Activated naive CD8-positive, alpha-beta T cell treated with anti-CD3 and anti-CD28 coated beads, Interleukin-2, amount 10 ng/mL, durations not matched to agents 7 days and 5 days (primary cell): ENCODE results near the gene ANG. TPM values are rescaled to one million over a fixed set of nuclear protein-coding genes. Genes with fewer than 3 reads are reported as not detected.
A peak's percentile ranks its signal among the peaks of the same experiment; 100 is the strongest.
"Not testable (repeated sequence)": the region's sequence is repeated elsewhere in the genome, so short reads cannot be mapped to it uniquely, and the experiment has no call there.

Experiments used
- ATAC-seq: fragments of 150-1000 bp; cut with Tn5 transposase; one replicate; pipeline ENCODE4 v1.10.0; 2021; ENCODE audit warnings: low read depth, moderate library complexity
- POLR2A ChIA-PET: fragments of 350-600 bp; sonication (Branson Sonifier 250); formaldehyde crosslinking; loops from one replicate; lab custom pipeline; 2021; ENCODE audit warnings: antibody characterized with exemption; lab: Charles Lee
- DNase-seq: peaks from one replicate; pipeline ENCODE4 v3.0.0; 2021
- H3K27ac Mint-ChIP-seq: one replicate; pipeline ENCODE4 v1.8.0; 2022; ENCODE audit warnings: mild to moderate bottlenecking, mixed read lengths
- H3K27me3 Mint-ChIP-seq: one replicate; pipeline ENCODE4 v1.8.0; 2022; ENCODE audit warnings: mild to moderate bottlenecking, moderate library complexity, mixed read lengths
- H3K36me3 Mint-ChIP-seq: one replicate; pipeline ENCODE4 v1.8.0; 2021; ENCODE audit warnings: mild to moderate bottlenecking, mixed read lengths
- H3K4me1 Mint-ChIP-seq: one replicate; pipeline ENCODE4 v1.8.0; 2021; ENCODE audit warnings: mixed read lengths
- H3K4me3 Mint-ChIP-seq: one replicate; pipeline ENCODE4 v1.8.0; 2022; ENCODE audit warnings: mild to moderate bottlenecking, moderate library complexity, mixed read lengths
- H3K9me3 Mint-ChIP-seq: one replicate; pipeline ENCODE4 v1.8.0; 2021; ENCODE audit warnings: mixed read lengths
- total RNA-seq, 2 experiments: library from RNA; stranded (reverse); gene quantifications; one replicate each; pipeline ENCODE4 v1.2.3, GENCODE V29; 2021

Gene ANG
- total RNA-seq, 2 experiments from 2014 or later: 1.0 to 1.5 TPM

DNA sequence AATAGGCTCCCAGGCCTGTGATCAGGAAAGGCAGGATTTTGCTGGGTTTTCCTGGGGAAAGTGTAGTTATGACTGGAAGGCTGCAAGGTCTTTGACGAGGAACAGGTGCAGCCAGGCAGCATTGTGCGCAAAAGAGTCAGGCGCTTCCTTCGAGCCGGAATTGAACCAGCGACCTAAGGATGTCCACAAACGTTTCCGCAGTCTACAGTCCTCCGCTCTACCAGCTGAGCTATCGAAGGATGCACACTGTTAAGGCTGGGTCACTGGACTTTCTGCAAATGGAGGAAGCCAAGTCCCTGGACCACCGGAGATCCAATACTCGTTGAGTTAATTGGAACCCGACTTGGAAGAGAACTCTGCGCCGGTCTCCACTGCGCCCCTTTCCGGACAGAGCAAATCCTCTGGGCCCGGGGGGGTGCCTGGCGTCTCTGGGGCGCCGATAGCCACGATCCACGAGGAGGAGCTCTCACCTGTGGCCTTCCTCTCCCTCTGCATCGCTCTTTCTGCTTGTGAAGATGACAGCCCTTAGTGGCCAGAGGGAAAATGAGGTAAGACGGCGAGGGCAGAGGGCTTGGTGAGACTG is 28.7 kb upstream of the ANG start:
- POLR2A ChIA-PET: no interaction called here
- peaks cover 36% of the 10 kb centered on the region for H3K4me1 Mint-ChIP-seq
- H3K4me3 Mint-ChIP-seq: no peak overlapping the region
- DNase-seq: no peak
- no peaks in the 10 kb centered on the region for H3K9me3 Mint-ChIP-seq
- H3K27me3 Mint-ChIP-seq: peaks cover 45% of the 10 kb centered on the region
- no peaks in the 10 kb centered on the region for H3K36me3 Mint-ChIP-seq
- ATAC-seq: no peak
- no peak overlapping the region for H3K27ac Mint-ChIP-seq

DNA sequence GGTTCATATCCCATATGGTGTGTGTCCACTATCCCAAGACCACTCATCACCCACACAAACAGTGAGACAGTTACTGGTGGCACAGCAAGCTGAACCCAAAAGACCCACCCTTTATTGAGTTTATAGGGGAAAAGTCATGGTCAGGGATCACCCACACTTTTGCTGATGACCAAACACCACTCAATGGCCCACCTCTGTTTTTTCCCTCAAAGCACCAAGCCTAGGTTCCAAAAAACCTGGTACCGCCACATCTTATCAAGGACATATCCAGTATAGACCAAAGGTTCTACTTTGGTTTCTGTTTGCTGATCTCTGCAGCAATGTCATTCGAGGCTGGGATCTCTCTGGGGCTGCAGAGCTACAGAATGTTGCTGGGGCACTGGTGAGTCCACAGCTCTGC is 27.4 kb upstream of the ANG start:
- peaks cover 40% of the 10 kb centered on the region for H3K4me1 Mint-ChIP-seq
- H3K9me3 Mint-ChIP-seq: no peaks in the 10 kb centered on the region
- ATAC-seq (no peak), DNase-seq (no peak)
- no peak overlapping the region for H3K27ac Mint-ChIP-seq
- H3K27me3 Mint-ChIP-seq: peaks cover 34% of the 10 kb centered on the region
- H3K4me3 Mint-ChIP-seq: no peak overlapping the region
- H3K36me3 Mint-ChIP-seq: no peaks in the 10 kb centered on the region
- POLR2A ChIA-PET: interaction anchor here (0.7 kb wide), 1 partner anchor 47 kb away, joined by 5 read pairs; no protein-coding TSS in a partner anchor

DNA sequence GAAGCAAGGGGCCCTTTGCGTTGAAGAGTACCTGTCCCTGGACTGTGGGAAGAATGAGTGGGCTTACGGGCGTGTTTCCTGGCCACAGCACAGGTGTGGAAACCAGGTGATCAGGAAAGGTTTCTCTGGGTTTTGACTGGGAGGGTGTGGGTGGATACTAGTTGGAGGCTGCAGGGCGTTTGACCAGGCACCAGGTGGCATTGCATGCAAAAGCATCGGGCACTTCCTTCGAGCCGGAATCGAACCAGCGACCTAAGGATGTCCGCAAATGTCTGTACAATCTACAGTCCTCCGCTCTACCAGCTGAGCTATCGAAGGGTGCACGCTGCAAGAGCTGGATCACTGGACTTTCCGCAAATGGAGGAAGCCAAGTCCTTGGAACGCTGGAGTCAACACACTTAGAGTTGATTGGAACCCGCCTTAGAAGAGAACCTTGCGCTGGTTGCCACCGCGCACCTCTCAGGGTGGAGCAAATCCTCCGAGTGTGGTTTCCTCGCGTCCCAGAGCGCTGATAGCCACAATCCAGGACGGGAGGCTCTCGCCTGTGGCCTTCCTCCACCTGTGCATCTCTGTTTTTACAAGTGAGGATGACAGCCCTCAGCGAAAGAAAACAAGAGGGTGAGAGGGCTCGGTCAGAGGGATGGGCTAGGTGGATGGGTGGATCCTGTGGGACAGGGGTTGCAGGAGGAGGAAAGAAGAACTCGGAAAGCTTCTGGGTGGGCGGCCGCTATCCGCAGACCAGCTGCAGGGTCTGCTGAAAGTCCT is 25.4 kb upstream of the ANG start:
- peaks cover 2% of the 10 kb centered on the region for H3K36me3 Mint-ChIP-seq
- POLR2A ChIA-PET: interaction anchor here (0.6 to 1.0 kb wide), 4 partner anchors 18 to 209 kb away, joined by 3 to 9 read pairs (median 3); no protein-coding TSS in a partner anchor
- peaks cover 1% of the 10 kb centered on the region for H3K9me3 Mint-ChIP-seq
- peak; percentile 75 for DNase-seq
- peak; percentile 81 for ATAC-seq
- H3K27me3 Mint-ChIP-seq: peaks cover 19% of the 10 kb centered on the region
- peak overlapping the region; percentile 83 for H3K4me3 Mint-ChIP-seq
- peaks cover 43% of the 10 kb centered on the region for H3K4me1 Mint-ChIP-seq
- peak overlapping the region; percentile 1 for H3K27ac Mint-ChIP-seq

DNA sequence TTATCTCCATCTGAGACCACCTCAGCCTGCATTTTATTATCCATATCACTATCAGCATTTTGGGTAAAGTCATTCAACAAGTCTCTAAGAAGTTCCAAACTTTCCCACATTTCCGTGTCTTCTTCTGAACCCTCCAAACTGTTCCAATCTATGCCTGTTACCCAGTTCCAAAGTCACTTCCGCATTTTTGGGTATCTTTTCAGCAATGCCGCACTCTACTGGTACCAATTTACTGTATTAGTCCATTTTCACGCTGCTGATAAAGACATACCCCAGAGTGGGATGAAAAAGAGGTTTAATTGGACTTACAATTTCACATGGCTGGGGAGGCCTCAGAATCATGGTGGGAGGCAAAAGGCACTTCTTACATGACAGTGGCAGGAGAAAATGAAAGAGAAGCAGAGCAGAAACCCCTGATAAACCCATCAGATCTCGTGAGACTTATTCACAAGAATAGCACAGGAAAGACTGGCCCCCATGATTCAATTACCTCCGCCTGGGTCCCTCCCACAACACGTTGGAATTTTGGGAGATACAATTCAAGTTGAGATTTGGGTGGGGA is 22.1 kb upstream of the ANG start:
- H3K4me3 Mint-ChIP-seq, DNase-seq, H3K9me3 Mint-ChIP-seq, POLR2A ChIA-PET, H3K27ac Mint-ChIP-seq, H3K36me3 Mint-ChIP-seq, ATAC-seq: not testable (repeated sequence)
- peaks cover 11% of the 10 kb centered on the region for H3K27me3 Mint-ChIP-seq
- H3K4me1 Mint-ChIP-seq: peaks cover 46% of the 10 kb centered on the region

DNA sequence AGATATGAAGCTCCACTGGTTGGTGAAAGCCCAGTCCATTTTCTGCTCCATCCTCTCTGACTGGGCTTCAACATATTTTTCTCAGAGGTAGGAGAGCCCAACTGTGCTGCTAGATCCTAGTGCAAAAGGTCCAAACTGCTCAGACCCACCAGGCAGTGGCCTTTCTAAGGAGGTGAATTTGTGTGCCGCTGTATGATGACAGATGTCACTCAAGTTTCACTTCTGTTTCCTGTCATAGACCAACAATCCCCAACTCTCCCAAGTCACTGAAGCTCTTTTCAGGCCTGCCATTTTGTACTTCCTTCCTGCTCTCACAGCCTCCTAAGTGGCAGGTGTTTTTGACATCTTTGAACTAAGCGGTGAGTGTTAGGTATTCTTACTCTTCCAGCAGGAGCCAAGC is 20.6 kb upstream of the ANG start:
- no peak for DNase-seq
- H3K36me3 Mint-ChIP-seq: peaks cover 6% of the 10 kb centered on the region
- H3K4me3 Mint-ChIP-seq: peak overlapping the region; percentile 56
- H3K27me3 Mint-ChIP-seq: peaks cover 15% of the 10 kb centered on the region
- H3K9me3 Mint-ChIP-seq: peaks cover 1% of the 10 kb centered on the region
- peak overlapping the region; percentile 95 for H3K27ac Mint-ChIP-seq
- peaks cover 34% of the 10 kb centered on the region for H3K4me1 Mint-ChIP-seq
- ATAC-seq: peak; percentile 67
- POLR2A ChIA-PET: interaction anchor here (0.7 to 2.3 kb wide), 6 partner anchors 9 to 325 kb away, joined by 3 to 22 read pairs (median 3); partner anchors contain the start of genes PARP2 and PIP4P1

DNA sequence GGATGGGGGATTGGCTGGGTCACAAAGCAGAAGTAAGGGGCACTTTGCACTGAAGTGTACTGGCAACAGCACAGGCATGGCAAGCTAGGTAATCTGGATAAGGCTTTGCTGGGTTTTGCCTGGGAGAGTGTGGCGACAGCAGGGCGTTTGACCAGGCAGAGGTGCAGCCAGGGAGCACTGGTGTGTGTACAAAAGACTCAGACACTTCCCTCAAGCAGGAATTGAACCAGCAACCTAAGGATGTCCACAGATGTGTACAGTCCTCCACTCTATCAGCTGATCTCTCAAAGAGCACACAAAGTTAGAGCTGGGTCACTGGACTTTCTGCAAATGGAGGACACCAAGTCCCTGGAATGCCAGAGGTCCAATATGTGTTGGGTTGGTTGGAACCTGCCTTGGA is 19.6 kb upstream of the ANG start:
- Mint-ChIP-seq H3K36me3 (peaks cover 6% of the 10 kb centered on the region), H3K4me3 (no peak overlapping the region), H3K4me1 (peaks cover 26% of the 10 kb centered on the region), H3K27me3 (peaks cover 14% of the 10 kb centered on the region), H3K27ac (no peak overlapping the region), H3K9me3 (peaks cover 1% of the 10 kb centered on the region)
- ATAC-seq (no peak), DNase-seq (no peak)
- POLR2A ChIA-PET: interaction anchor here (1.1 to 2.3 kb wide), 2 partner anchors 12 to 14 kb away, joined by 4 to 22 read pairs; no protein-coding TSS in a partner anchor

DNA sequence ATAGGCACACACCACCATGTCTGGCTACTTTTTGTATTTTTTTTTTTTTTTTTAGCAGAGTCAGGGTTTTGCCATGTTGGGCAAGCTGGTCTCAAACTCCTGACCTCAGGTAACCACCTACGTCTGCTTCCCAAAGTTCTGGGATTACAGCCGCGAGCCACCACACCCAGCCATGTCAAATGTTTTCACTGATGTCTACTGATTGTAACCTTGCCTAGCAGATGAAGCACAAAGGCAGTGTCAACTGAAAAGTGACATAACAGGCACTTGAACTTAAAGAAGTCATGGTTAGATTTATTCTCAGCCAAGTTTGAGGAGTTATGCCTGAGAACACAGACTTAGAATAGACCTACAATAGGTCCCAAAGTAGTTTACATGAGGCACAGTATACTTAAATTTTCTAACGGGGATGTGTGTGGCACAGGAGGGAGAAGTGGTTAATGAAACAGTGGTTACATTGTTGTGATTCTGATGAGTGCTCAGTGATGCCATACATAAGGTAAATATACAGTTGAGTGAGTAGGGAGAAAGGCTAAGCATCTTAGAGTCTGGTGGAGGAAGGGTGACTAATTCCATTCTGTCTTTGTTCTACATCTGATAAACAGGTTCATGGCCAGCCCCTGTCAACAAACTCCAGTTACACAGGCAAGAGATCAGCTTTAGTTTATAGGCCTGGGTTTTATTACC is 16.8 kb upstream of the ANG start:
- peaks cover 20% of the 10 kb centered on the region for H3K4me1 Mint-ChIP-seq
- peaks cover 1% of the 10 kb centered on the region for H3K9me3 Mint-ChIP-seq
- no peak for ATAC-seq
- POLR2A ChIA-PET: no interaction called here
- H3K36me3 Mint-ChIP-seq: peaks cover 6% of the 10 kb centered on the region
- no peak overlapping the region for H3K27ac Mint-ChIP-seq
- no peak for DNase-seq
- H3K4me3 Mint-ChIP-seq: no peak overlapping the region
- H3K27me3 Mint-ChIP-seq: peaks cover 12% of the 10 kb centered on the region

DNA sequence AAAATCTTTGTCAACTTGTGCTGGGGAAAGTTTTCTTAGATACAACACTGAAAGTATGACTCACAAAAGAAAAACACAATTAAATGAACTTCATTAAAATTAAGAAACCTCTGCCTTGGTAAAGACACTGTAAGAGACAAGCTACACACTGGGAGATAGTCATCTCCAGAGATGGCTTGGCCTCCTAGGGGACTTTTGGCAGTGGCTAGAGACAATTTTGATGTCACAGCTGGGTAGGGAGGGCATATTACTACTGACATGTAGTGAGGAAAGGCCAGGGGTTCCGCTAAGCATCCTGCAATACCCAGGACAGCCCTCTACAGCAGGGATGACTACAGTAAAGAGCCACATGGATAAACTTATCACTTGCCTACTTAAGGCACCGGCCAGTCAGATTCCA is 12.9 kb upstream of the ANG start:
- no peak overlapping the region for H3K4me3 Mint-ChIP-seq
- no peak for DNase-seq
- peaks cover 13% of the 10 kb centered on the region for H3K27me3 Mint-ChIP-seq
- H3K4me1 Mint-ChIP-seq: peaks cover 12% of the 10 kb centered on the region
- H3K9me3 Mint-ChIP-seq: no peaks in the 10 kb centered on the region
- H3K27ac Mint-ChIP-seq: no peak overlapping the region
- no peak for ATAC-seq
- no peaks in the 10 kb centered on the region for H3K36me3 Mint-ChIP-seq
- POLR2A ChIA-PET: no interaction called here

DNA sequence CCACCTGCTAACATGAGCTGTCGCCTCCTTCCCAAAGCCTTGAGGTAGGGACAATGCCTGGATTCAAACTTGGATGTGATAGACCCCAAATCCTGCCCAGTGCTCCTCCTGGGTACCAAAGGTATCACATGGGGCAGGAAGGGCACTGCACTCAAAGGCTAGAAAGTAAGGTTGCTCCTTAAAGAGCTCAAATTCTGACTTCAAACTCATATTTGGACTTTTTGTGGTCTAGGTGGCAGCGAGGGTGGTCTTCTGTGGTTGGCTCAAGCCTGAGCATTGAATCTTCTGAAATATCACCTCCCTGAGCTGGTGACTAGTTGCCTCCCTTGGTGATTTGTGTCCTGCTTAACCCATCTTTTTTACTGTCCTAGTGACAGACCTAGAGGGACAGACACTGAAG is 12.5 kb upstream of the ANG start:
- H3K4me1 Mint-ChIP-seq: peaks cover 16% of the 10 kb centered on the region
- peaks cover 12% of the 10 kb centered on the region for H3K27me3 Mint-ChIP-seq
- no peaks in the 10 kb centered on the region for H3K36me3 Mint-ChIP-seq
- no peak overlapping the region for H3K4me3 Mint-ChIP-seq
- H3K9me3 Mint-ChIP-seq: no peaks in the 10 kb centered on the region
- POLR2A ChIA-PET: interaction anchor here (1.4 kb wide), 1 partner anchor 8 kb away, joined by 3 read pairs; no protein-coding TSS in a partner anchor
- ATAC-seq: no peak
- DNase-seq: no peak
- no peak overlapping the region for H3K27ac Mint-ChIP-seq

DNA sequence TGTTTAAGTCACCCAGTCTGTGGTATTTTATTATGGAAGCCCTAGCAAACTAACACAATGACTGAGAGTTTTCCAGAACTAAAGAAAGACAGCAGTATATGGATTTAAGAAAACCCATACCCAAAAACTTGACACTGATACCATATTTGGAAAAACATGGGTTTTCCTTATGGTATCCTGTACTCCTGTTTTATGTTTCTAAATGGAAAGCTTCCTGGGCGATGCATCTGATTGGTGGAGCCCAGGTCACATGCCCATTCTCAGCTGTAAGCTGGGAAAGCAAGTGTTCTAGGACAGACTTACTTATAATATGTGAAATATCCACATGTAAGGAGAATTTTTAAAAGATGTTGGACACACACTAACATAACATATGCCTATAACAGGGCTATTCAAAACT is 8.7 kb upstream of the ANG start:
- no peak overlapping the region for H3K27ac Mint-ChIP-seq
- H3K4me3 Mint-ChIP-seq: no peak overlapping the region
- ATAC-seq (no peak), DNase-seq (no peak)
- H3K27me3 Mint-ChIP-seq: peaks cover 7% of the 10 kb centered on the region
- H3K36me3 Mint-ChIP-seq: no peaks in the 10 kb centered on the region
- no peaks in the 10 kb centered on the region for H3K9me3 Mint-ChIP-seq
- POLR2A ChIA-PET: interaction anchor here (1.4 to 2.6 kb wide), 4 partner anchors 11 to 337 kb away, joined by 3 to 22 read pairs (median 12); partner anchors contain the start of gene PARP2
- peaks cover 24% of the 10 kb centered on the region for H3K4me1 Mint-ChIP-seq

DNA sequence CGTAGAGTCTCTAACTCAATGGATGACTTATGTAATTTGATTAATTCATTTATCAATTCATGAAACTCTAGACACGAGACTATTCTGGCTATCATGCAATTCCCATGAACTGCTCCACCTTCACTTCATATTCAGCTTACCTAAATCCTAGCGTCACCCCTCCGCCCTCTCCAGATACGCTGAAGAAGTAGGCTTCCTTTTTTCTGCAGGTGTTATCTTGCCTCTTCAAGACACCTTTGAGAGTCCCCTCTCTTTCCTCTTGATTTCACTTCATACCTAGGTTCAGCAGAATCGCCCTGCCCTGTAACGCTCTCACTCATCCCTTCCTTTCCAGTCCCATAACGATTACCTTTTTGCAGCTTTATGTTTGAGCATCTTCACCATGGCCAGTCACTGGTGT is 8.2 kb upstream of the ANG start:
- no peak for ATAC-seq
- peaks cover 29% of the 10 kb centered on the region for H3K4me1 Mint-ChIP-seq
- H3K4me3 Mint-ChIP-seq: no peak overlapping the region
- H3K27me3 Mint-ChIP-seq: peaks cover 7% of the 10 kb centered on the region
- no peak for DNase-seq
- no peaks in the 10 kb centered on the region for H3K36me3 Mint-ChIP-seq
- H3K9me3 Mint-ChIP-seq: no peaks in the 10 kb centered on the region
- H3K27ac Mint-ChIP-seq: no peak overlapping the region
- POLR2A ChIA-PET: interaction anchor here (1.4 to 2.6 kb wide), 4 partner anchors 12 to 337 kb away, joined by 3 to 22 read pairs (median 12); partner anchors contain the start of gene PARP2

DNA sequence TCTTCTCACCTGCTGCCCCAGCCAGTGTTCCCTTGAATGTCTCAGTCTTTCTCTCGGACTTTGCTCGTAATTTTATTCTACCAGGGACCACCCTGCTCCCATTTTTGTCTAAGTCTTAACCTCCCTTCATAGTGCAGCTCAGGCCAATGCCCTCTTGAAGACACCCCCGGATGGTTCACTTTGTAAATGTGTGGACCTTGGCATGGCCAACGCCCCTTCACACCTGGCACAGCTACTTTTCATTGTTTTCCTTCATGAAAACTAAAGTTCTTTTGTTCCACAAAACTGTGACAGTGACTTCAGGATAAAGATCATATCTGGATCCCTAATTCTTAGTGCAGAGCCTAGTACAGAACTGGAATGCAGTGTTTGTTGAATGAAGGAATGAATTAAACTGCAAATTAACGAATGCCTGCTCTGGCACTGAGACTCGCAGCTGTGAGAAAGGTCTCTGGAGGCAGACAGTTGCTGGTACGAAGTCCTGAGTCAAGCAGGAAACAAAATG is 7.7 kb upstream of the ANG start:
- H3K36me3 Mint-ChIP-seq: no peaks in the 10 kb centered on the region
- POLR2A ChIA-PET: interaction anchor here (0.7 to 2.6 kb wide), 8 partner anchors 12 to 338 kb away, joined by 3 to 22 read pairs (median 7); partner anchors contain the start of genes PARP2 and PNP
- H3K4me1 Mint-ChIP-seq: peaks cover 29% of the 10 kb centered on the region
- DNase-seq (no peak), ATAC-seq (peak; percentile 25)
- no peak overlapping the region for H3K4me3 Mint-ChIP-seq
- peaks cover 4% of the 10 kb centered on the region for H3K27me3 Mint-ChIP-seq
- no peak overlapping the region for H3K27ac Mint-ChIP-seq
- no peaks in the 10 kb centered on the region for H3K9me3 Mint-ChIP-seq
